GM21737 (cell line): ENCODE measurements around the gene AVP.
A peak's percentile ranks its signal among the peaks of the same experiment; 100 is the strongest.

Experiments used
- ATAC-seq: cut with Tn5 transposase; IDR thresholded peaks from one replicate; pipeline ENCODE4 v1.9.1; 2021; ENCODE audit warnings: mild to moderate bottlenecking, moderate library complexity; ENCODE audit not compliant: unreplicated experiment

AVP gene

GRCh38 chr20:3059489-3059888, 25.0 kb downstream of the AVP start:
- ATAC-seq, result no peak

- no peak for ATAC-seq
These were observed 33.0 kb downstream of the AVP start for GRCh38 chr20:3051385-3052019.

- ATAC-seq, result no peak
These were observed 36.8 kb downstream of the AVP start for GRCh38 chr20:3047486-3048419.

GRCh38 chr20:3046677-3047462, 37.7 kb downstream of the AVP start:
- no peak for ATAC-seq

- peak; percentile 89 for ATAC-seq
These were observed 38.5 kb downstream of the AVP start, which contains the start of gene MRPS26 for GRCh38 chr20:3045816-3046676. Gene MRPS26 (plus strand): TSS chr20:3046052. CDS start chr20:3046069, 17 bp downstream.

- ATAC-seq, result peak; percentile 36
These were observed 39.3 kb downstream of the AVP start for GRCh38 chr20:3045042-3045815.

GRCh38 chr20:3044336-3044965, 40.1 kb downstream of the AVP start:
- no peak for ATAC-seq

- no peak for ATAC-seq
These were observed 41.2 kb downstream of the AVP start, which contains the start of gene GNRH2 for GRCh38 chr20:3043322-3043721. Gene GNRH2 (plus strand): TSS chr20:3043622. CDS start chr20:3044415, 793 bp downstream.

- ATAC-seq, result no peak
These were observed 41.9 kb downstream of the AVP start for GRCh38 chr20:3042625-3043024.

GRCh38 chr20:3041854-3042409, 42.6 kb downstream of the AVP start:
- ATAC-seq, result no peak

GRCh38 chr20:3040086-3040485, 44.4 kb downstream of the AVP start:
- ATAC-seq, result no peak

- no peak for ATAC-seq
These were observed 45.1 kb downstream of the AVP start for GRCh38 chr20:3039426-3039825.

- no peak for ATAC-seq
These were observed 46.1 kb downstream of the AVP start for GRCh38 chr20:3038454-3038853.

GRCh38 chr20:3037654-3038053, 46.9 kb downstream of the AVP start:
- no peak for ATAC-seq

GRCh38 chr20:3032624-3033023, 51.9 kb downstream of the AVP start:
- no peak for ATAC-seq
